Erythroblast (primary cell): ENCODE measurements around the gene NNAT.

Experiments
- GATA1 ChIP-seq: IDR thresholded peaks from 2 replicates; pipeline ENCODE4 v1.6.1; 2011; ENCODE audit warnings: low read depth, mild to moderate bottlenecking, control low read depth, low read length, moderate library complexity
- POLR2A ChIP-seq: IDR thresholded peaks from 2 replicates; pipeline ENCODE4 v1.6.1; 2011; ENCODE audit warnings: mild to moderate bottlenecking, low read length

DNA sequence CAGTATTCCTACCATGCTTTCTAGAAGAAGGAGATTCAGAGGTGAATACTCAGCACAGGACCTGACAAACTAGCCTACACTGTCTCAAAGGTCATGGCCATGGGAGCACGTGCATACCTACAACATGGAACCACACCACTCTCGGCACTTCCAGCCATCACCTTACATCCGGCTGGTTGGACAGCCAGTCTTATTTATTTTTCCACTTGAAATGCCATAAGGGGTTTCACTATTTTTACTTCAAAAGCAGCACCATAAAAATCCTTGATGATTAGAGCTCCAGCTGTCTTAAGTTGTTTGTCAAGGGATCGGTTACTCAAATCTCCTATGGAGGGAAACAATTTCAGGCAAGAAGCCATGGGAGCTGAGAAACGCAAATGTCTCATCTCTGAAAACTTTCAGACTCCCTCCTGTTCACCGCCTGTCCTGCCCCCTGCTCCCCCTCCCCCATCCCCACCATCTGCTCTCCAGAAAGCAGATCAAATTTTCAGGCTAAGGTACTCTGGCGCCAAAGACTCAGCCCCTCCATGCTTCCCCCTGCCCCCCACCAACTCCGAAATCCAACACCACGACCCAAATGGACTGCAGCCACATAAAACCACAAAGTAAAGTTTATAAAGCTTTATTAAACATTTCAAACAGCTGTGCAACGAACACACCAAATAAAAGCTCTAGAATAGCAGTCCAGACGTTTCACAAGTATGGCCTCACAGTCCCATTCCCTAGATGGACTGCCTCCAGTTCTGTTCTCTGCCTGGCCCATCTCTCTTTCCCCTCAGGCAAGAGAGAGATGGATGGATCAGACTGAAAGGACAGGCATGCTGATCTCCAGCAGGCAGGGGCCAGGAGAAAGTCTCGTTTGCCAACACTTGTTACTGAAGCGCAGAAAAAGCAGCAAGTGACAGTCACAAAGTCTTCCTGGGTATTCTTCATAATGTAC is 4.0 kb upstream of the NNAT start:
- TF ChIP-seq POLR2A (no peak), GATA1 (no peak)
